Small intestine (tissue), 7 donors: Measurements from ENCODE around the gene NOS2. TPM values are rescaled to one million over a fixed set of nuclear protein-coding genes. Genes with fewer than 3 reads are reported as not detected.
"Not testable (repeated sequence)": the region's sequence is repeated elsewhere in the genome, so short reads cannot be mapped to it uniquely, and the experiment has no call there.

ENCODE experiments used
- DNase-seq, 2 donors: peaks; one replicate each; pipeline versions ENCODE4 v3.0.0 to v3.0.0-alpha.2; 2013
- FAIRE-seq: peaks from 2 replicates; lab custom pipeline; 2012; peaks lifted over from hg19 to GRCh38; lab: Jason Lieb, UNC
- H3K27ac ChIP-seq, 3 donors: one replicate each; pipeline ENCODE4 v1.5.1; 2013; ENCODE audit warnings: low read length in 2 of 3, mild to moderate bottlenecking in 2 of 3, control low read depth in 1 of 3, inconsistent platforms in 1 of 3, low read depth in 1 of 3, moderate library complexity in 1 of 3
- H3K27me3 ChIP-seq, 3 donors: one replicate each; pipeline ENCODE4 v1.6.1; 2013; ENCODE audit warnings: low read length in 3 of 3, inconsistent platforms in 1 of 3; ENCODE audit not compliant: control insufficient read depth in 3 of 3, insufficient read depth in 3 of 3
- H3K36me3 ChIP-seq, 3 donors: one replicate each; pipeline ENCODE4 v1.6.1; 2013; ENCODE audit warnings: low read length in 3 of 3, inconsistent platforms in 1 of 3, low read depth in 1 of 3, mild to moderate bottlenecking in 1 of 3, moderate library complexity in 1 of 3; ENCODE audit not compliant: control insufficient read depth in 3 of 3, insufficient read depth in 2 of 3
- H3K4me1 ChIP-seq, 3 donors: one replicate each; pipeline ENCODE4 v1.6.1; 2013; ENCODE audit warnings: low read length in 2 of 3, inconsistent platforms in 1 of 3, low read depth in 1 of 3, mild to moderate bottlenecking in 1 of 3, moderate library complexity in 1 of 3; ENCODE audit not compliant: control insufficient read depth in 3 of 3, insufficient read depth in 2 of 3
- H3K4me3 ChIP-seq, 3 donors: one replicate each; pipeline ENCODE4 v1.5.1; 2013; ENCODE audit warnings: low read length in 3 of 3, control low read depth in 1 of 3, inconsistent platforms in 1 of 3, low read depth in 1 of 3, mild to moderate bottlenecking in 1 of 3, moderate library complexity in 1 of 3
- H3K9me3 ChIP-seq, 2 donors: one replicate each; pipeline ENCODE4 v1.6.1; 2013; ENCODE audit warnings: low read depth in 1 of 2, low read length in 1 of 2; ENCODE audit not compliant: control insufficient read depth in 2 of 2, insufficient read depth in 1 of 2
- WGBS, 3 donors: extraction: QIAGEN DNeasy Blood & Tissue Kit; methylation state at CpG; one replicate each; pipeline ENCODE4 v1.1.7; 2013; 5-methylcytosine and 5-hydroxymethylcytosine counted together
- polyA plus RNA-seq, 4 donors: library from polyadenylated mRNA; stranded (reverse) in 3 of 4; unstranded in 1 of 4; fragments of 200-250 nt in 3 of 4; fragments of 120-200 nt in 1 of 4; gene quantifications; one replicate each; pipeline versions ENCODE4 v1.2.1 to v1.2.3, GENCODE V29; 2013
- donor health status: healthy with polysubstance abuse.
- donor health status: control.
- donor health status: control.
- donor health status: Bipolar disorder and iron deficiency.
- donor health status: healthy.

NOS2 gene
- polyA plus RNA-seq, 4 donors = 0.22 to 29.9 (median 0.93) TPM

- FAIRE-seq (no peak), DNase-seq (peak; percentile 4 to 26)
- Histone ChIP-seq H3K27ac (no peak overlapping the region), H3K27me3 (peaks cover 0 to 1% (median 0%) of the 10 kb centered on the region in 3 donors), H3K4me1 (no peaks in the 10 kb centered on the region), H3K4me3 (no peak overlapping the region), H3K36me3 (peaks cover 0 to 2% (median 0%) of the 10 kb centered on the region in 3 donors), H3K9me3 (no peaks in the 10 kb centered on the region)
- 74 to 80% (median 79%) methylated on average over 12 of the region's 12 CpGs for WGBS, 3 donors
These were observed 37.6 kb downstream of the NOS2 start for GRCh38 chr17:27762527-27763305.

GRCh38 chr17:27760931-27761330 lies 39.4 kb downstream of the NOS2 start:
- not testable (repeated sequence) for H3K27ac ChIP-seq, H3K4me3 ChIP-seq, H3K27me3 ChIP-seq, H3K9me3 ChIP-seq, H3K36me3 ChIP-seq, FAIRE-seq, H3K4me1 ChIP-seq, DNase-seq
- 82 to 96% (median 85%) methylated on average over 11 to 14 of the region's 15 CpGs for WGBS, 3 donors

GRCh38 chr17:27760069-27760885 lies 40.1 kb downstream of the NOS2 start:
- no peaks in the 10 kb centered on the region for H3K9me3 ChIP-seq
- H3K4me1 ChIP-seq = no peaks in the 10 kb centered on the region
- H3K27ac ChIP-seq = no peak overlapping the region
- 58 to 62% (median 58%) methylated on average over 27 to 28 of the region's 28 CpGs for WGBS, 3 donors
- peaks cover 0 to 1% (median 0%) of the 10 kb centered on the region in 3 donors for H3K27me3 ChIP-seq
- DNase-seq = peak; percentile 53 to 67
- H3K36me3 ChIP-seq = peaks cover 0 to 2% (median 0%) of the 10 kb centered on the region in 3 donors
- FAIRE-seq = no peak
- H3K4me3 ChIP-seq = no peak overlapping the region

DNA sequence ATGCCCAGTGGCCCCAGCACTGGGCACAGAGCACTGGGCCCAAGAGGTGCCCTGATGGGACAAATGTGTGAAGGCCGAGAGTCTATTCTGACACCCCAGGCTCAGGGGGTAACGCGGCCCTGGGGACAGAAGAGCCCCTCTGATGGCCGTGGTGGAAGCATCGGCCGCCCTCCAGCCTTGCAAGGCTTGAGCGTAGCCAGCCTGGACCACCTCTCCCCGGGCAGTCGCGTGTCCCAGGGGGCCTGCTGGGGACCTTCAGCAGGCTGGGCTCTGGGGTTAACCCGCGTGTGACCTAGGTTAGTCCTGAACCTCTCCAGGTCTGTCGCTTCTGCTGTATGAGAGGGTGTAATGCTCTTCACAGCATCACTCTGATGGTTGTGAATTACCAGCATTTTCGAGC lies 40.8 kb downstream of the NOS2 start:
- DNase-seq = no peak
- whole genome bisulfite sequencing, 3 donors = 87 to 92% (median 87%) methylated on average over 11 to 14 of the region's 14 CpGs
- no peak for FAIRE-seq
- Histone ChIP-seq H3K27me3 (peaks cover 0 to 1% (median 0%) of the 10 kb centered on the region in 3 donors), H3K9me3 (no peaks in the 10 kb centered on the region), H3K36me3 (peaks cover 0 to 2% (median 0%) of the 10 kb centered on the region in 3 donors), H3K4me1 (no peaks in the 10 kb centered on the region), H3K4me3 (no peak overlapping the region), H3K27ac (no peak overlapping the region)

DNA sequence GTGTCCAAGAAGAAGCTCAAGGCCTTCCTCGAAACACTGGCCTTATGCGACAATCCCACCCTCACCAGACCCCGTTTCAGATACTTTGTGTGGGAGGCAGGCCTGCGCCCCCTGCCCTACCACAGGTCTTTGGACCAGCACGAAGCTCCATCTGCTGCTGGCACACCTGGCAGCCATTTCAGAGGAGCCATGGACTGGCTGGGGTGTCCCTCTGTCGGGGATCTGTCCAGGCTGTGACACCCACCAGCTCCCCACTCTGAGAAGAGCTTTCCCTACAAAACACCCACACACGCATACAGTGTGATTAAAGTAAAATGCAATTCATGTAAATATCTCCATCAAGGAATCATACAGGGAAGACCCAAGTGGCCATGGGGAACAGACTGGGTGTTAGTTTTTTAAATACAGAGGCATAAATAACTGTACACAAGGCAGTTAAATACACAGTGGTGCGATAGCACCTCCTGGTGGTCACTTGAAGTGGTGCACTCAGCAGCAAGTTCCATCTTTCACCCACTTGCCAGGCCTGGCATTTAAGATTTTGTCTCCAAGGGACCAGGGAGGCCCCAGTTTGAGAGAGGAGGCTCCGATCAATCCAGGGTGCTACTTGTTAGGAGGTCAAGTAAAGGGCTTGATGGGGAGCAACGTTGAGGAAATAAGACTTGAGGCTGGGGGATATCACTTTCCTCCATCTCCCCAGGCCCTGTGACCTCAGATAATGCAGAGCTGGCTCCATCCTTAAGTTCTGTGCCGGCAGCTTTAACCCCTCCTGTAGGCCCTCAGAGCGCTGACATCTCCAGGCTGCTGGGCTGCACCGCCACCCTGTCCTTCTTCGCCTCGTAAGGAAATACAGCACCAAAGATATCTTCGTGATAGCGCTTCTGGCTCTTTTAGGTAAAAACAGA lies 43.6 kb downstream of the NOS2 start:
- FAIRE-seq = no peak
- Histone ChIP-seq H3K36me3 (peaks cover 0 to 2% (median 0%) of the 10 kb centered on the region in 3 donors), H3K27ac (no peak overlapping the region), H3K4me3 (no peak overlapping the region), H3K4me1 (no peaks in the 10 kb centered on the region), H3K9me3 (no peaks in the 10 kb centered on the region), H3K27me3 (peaks cover 0 to 1% (median 0%) of the 10 kb centered on the region in 3 donors)
- peak; percentile 46 to 51 for DNase-seq
- WGBS, 3 donors = 73 to 82% (median 74%) methylated on average over 17 of the region's 17 CpGs

DNA sequence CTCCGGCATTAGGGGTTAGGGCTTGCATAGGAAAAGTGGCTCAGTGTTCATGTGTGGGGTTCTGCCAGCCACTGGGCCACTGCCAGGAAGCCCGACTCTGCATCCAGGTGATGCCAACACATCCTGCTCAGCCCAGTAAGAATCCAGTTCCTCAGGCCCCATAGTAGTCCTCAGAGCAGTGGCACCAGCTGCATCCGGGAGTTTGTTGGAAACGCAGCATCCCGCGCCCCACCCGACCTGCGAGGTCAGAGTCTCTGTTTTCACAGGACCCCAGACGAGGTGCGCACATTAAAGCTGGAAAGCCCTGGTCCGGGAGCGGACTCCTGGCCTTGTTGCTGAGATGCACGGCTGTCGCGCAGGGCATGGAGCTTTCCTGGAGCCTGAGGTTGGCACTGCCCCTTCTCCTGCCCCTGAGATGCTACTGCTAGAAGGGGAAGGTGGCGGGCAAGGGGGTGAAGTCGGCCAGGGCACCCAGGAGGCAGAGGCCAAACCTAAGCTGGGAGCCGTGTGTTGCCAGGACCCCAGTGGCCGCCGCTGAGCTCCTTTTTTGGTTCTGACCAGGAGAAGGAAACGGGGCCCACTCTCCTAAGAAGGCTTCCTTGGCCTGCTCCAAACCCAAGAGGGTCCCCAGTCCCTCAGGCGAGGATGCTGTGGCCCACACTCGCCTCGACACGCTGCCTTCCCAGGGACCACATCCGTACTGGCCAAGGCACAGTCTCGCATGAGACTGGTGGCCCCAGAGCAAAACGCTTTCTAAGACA lies 44.4 kb downstream of the NOS2 start:
- no peak overlapping the region for H3K27ac ChIP-seq
- peaks cover 0 to 1% (median 0%) of the 10 kb centered on the region in 3 donors for H3K27me3 ChIP-seq
- DNase-seq (no peak), FAIRE-seq (no peak)
- H3K4me1 ChIP-seq = no peaks in the 10 kb centered on the region
- H3K9me3 ChIP-seq = no peaks in the 10 kb centered on the region
- WGBS, 3 donors = 80 to 86% (median 84%) methylated on average over 28 of the region's 28 CpGs
- H3K4me3 ChIP-seq = no peak overlapping the region
- H3K36me3 ChIP-seq = peaks cover 0 to 2% (median 0%) of the 10 kb centered on the region in 3 donors

- Histone ChIP-seq H3K9me3 (no peaks in the 10 kb centered on the region), H3K4me3 (no peak overlapping the region), H3K27me3 (no peaks in the 10 kb centered on the region), H3K36me3 (peaks cover 0 to 2% (median 0%) of the 10 kb centered on the region in 3 donors), H3K4me1 (no peaks in the 10 kb centered on the region), H3K27ac (no peak overlapping the region)
- WGBS, 3 donors = 88 to 91% (median 90%) methylated on average over 8 of the region's 8 CpGs
- DNase-seq (no peak), FAIRE-seq (no peak)
These were observed 45.8 kb downstream of the NOS2 start for GRCh38 chr17:27754549-27754948.
